Measurements from ENCODE around the gene CHST13. TPM values are rescaled to one million over a fixed set of nuclear protein-coding genes. Genes with fewer than 3 reads are reported as not detected.

CHST13 gene
- total and polyA plus RNA-seq, 2 donors (not counting 3 experiments of a cell fraction or from before 2014, with no cell fraction given), result 0.04 TPM; not detected in 1

DNA sequence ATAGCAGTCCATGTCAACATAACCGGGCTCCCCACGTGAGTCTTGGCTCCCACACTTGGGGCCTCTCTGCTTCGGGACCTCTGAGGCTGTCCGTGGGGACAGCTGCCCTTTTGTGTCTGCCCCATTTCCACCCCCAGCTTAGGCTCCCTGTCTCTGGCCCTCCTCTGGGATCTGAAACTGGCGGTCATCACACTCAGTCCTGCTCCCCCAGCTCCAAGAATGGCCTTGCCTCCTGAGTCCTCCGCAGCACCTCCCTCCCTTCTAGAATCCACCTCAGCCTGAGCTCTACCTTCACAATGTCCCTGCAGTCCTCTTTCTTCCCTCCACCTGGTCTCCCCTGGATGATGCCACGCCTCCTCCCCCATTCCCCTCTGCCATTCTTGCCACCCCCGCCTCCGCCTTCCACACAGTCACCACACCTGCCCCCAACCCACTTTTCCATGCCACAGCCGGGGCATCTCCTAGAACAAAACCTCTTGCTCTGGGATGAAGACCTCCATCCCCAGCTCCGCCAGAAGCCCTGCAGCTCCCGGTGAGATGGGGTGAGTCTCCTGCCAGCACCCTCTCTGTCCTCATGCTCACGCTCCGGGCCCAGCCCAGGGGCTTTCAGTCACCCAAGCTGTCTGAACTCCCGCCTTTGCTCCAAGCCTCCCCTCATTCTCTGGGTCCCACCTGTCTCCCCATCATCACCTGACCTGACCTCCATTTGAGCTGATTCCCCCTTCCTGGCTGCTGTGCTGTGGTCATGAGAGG is 41.3 kb upstream of the CHST13 start:
- TF ChIP-seq POLR2AphosphoS5 (IDR thresholded peaks at IDR 0.05; ENCODE audit: insufficient read depth, low read depth, low read length) (no peak), POLR2A (IDR thresholded peaks at IDR 0.05; ENCODE audit: low read depth, low read length) (no peak), MAX (IDR thresholded peaks at IDR 0.05; ENCODE audit: insufficient read depth, insufficient read length) (no peak)
- Histone ChIP-seq H3K79me2 (ENCODE audit: control insufficient read depth, insufficient read depth, low read length) (no peaks in the 10 kb centered on the region), H3K27me3 (ENCODE audit: control insufficient read depth in 2 of 2, insufficient read depth in 2 of 2, low read length in 2 of 2) (no peaks in the 10 kb centered on the region), H3K36me3 (ENCODE audit: control insufficient read depth in 2 of 2, extremely low read depth in 1 of 2, insufficient read depth in 2 of 2, low read length in 2 of 2) (no peaks in the 10 kb centered on the region), H2AFZ (ENCODE audit: low read depth, low read length) (no peak overlapping the region), H3K4me3 (replicated peaks in 1 of 3; ENCODE audit: insufficient read depth in 1 of 3, low read depth in 1 of 3, low read length in 3 of 3) (no peak overlapping the region), H3K9me3 (replicated peaks; ENCODE audit: control insufficient read depth, insufficient read depth, low read length) (no peaks in the 10 kb centered on the region), H3K9ac (replicated peaks; ENCODE audit: extremely low read depth, insufficient read depth, low read length) (no peak overlapping the region), H3K27ac (ENCODE audit: insufficient read depth, low read depth, low read length) (no peak overlapping the region), H3K9me1 (replicated peaks; ENCODE audit: control insufficient read depth, extremely low read depth, insufficient read depth, low read length) (no peaks in the 10 kb centered on the region), H3K4me1 (ENCODE audit: control insufficient read depth, extremely low read depth, insufficient read depth, low read length) (peaks cover 13% of the 10 kb centered on the region), H3K4me2 (ENCODE audit: insufficient read depth, low read length) (no peak overlapping the region), H4K20me1 (replicated peaks; ENCODE audit: control insufficient read depth, extremely low read depth, insufficient read depth, low read length) (no peaks in the 10 kb centered on the region)
- POLR2A ChIA-PET, result no interaction called here
- FAIRE-seq, result no peak
- no peak for DNase-seq (ENCODE audit: low read depth, low spot score)
- CTCF ChIA-PET, result interaction anchor here (1.5 kb wide), 1 partner anchor 20 kb away, joined by 3 read pairs; no protein-coding TSS in a partner anchor
- intact Hi-C loops (cut with micrococcal nuclease) (no loop called here), dilution Hi-C loops (cut with MboI; ENCODE audit: extremely low pct_ligation_motif_present, low sequenced_read_pairs) (no loop called here)
- no TSS peak for BruUV-seq (replicated peaks)

- Histone ChIP-seq H3K36me3 (ENCODE audit: control insufficient read depth in 2 of 2, extremely low read depth in 1 of 2, insufficient read depth in 2 of 2, low read length in 2 of 2) (no peaks in the 10 kb centered on the region), H3K9ac (replicated peaks; ENCODE audit: extremely low read depth, insufficient read depth, low read length) (no peak overlapping the region), H3K4me1 (ENCODE audit: control insufficient read depth, extremely low read depth, insufficient read depth, low read length) (peaks cover 15% of the 10 kb centered on the region), H3K27me3 (ENCODE audit: control insufficient read depth in 2 of 2, insufficient read depth in 2 of 2, low read length in 2 of 2) (no peaks in the 10 kb centered on the region), H3K27ac (ENCODE audit: insufficient read depth, low read depth, low read length) (no peak overlapping the region), H2AFZ (ENCODE audit: low read depth, low read length) (no peak overlapping the region), H3K9me3 (replicated peaks; ENCODE audit: control insufficient read depth, insufficient read depth, low read length) (no peaks in the 10 kb centered on the region), H4K20me1 (replicated peaks; ENCODE audit: control insufficient read depth, extremely low read depth, insufficient read depth, low read length) (no peaks in the 10 kb centered on the region), H3K4me3 (replicated peaks in 1 of 3; ENCODE audit: insufficient read depth in 1 of 3, low read depth in 1 of 3, low read length in 3 of 3) (no peak overlapping the region), H3K79me2 (ENCODE audit: control insufficient read depth, insufficient read depth, low read length) (no peaks in the 10 kb centered on the region), H3K9me1 (replicated peaks; ENCODE audit: control insufficient read depth, extremely low read depth, insufficient read depth, low read length) (no peaks in the 10 kb centered on the region), H3K4me2 (ENCODE audit: insufficient read depth, low read length) (no peak overlapping the region)
- TF ChIP-seq POLR2AphosphoS5 (IDR thresholded peaks at IDR 0.05; ENCODE audit: insufficient read depth, low read depth, low read length) (no peak), EZH2 (IDR thresholded peaks at IDR 0.05; ENCODE audit: borderline replicate concordance, low read depth, low read length, severe bottlenecking) (no peak), MYC (IDR thresholded peaks at IDR 0.05; ENCODE audit: low read depth, low read length) (no peak), POLR2A (IDR thresholded peaks at IDR 0.05; ENCODE audit: low read depth, low read length) (no peak), MAX (IDR thresholded peaks at IDR 0.05; ENCODE audit: insufficient read depth, insufficient read length) (no peak), GATA2 (IDR thresholded peaks at IDR 0.05; ENCODE audit: insufficient read depth, insufficient read length, low read depth, low read length) (no peak), JUN (IDR thresholded peaks at IDR 0.05; ENCODE audit: borderline replicate concordance, insufficient read depth, insufficient read length, low read depth) (no peak), FOS (IDR thresholded peaks at IDR 0.05; ENCODE audit: borderline replicate concordance, insufficient read depth, low read length) (no peak)
- TF ChIP-seq, protein P1, sequence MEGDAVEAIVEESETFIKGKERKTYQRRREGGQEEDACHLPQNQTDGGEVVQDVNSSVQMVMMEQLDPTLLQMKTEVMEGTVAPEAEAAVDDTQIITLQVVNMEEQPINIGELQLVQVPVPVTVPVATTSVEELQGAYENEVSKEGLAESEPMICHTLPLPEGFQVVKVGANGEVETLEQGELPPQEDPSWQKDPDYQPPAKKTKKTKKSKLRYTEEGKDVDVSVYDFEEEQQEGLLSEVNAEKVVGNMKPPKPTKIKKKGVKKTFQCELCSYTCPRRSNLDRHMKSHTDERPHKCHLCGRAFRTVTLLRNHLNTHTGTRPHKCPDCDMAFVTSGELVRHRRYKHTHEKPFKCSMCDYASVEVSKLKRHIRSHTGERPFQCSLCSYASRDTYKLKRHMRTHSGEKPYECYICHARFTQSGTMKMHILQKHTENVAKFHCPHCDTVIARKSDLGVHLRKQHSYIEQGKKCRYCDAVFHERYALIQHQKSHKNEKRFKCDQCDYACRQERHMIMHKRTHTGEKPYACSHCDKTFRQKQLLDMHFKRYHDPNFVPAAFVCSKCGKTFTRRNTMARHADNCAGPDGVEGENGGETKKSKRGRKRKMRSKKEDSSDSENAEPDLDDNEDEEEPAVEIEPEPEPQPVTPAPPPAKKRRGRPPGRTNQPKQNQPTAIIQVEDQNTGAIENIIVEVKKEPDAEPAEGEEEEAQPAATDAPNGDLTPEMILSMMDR (IDR thresholded peaks at IDR 0.05; ENCODE audit: extremely low read depth in 1 of 2, insufficient read depth in 1 of 2, low read depth in 1 of 2, low read length in 2 of 2), result no peak
- ChIA-PET POLR2A (no interaction called here), CTCF (no interaction called here)
- dilution Hi-C loops (cut with MboI; ENCODE audit: extremely low pct_ligation_motif_present, low sequenced_read_pairs) (no loop called here), intact Hi-C loops (cut with micrococcal nuclease) (no loop called here)
- DNase-seq (ENCODE audit: low read depth, low spot score), result no peak
- BruUV-seq (replicated peaks), result no TSS peak
- FAIRE-seq, result no peak
These were observed 40.6 kb upstream of the CHST13 start for GRCh38 chr3:126483321-126483761.

Data from endothelial cell of umbilical vein (primary cell).